Measurements from ENCODE around the gene RPS6KA1.
"Not testable (repeated sequence)": the region's sequence is repeated elsewhere in the genome, so short reads cannot be mapped to it uniquely, and the experiment has no call there.

RPS6KA1 gene

GRCh38 chr1:26529655-26530409, at the start of gene RPS6KA1:
TSS of gene RPS6KA1 (plus strand) at chr1:26529761. CDS start at chr1:26529921, 160 bp downstream.
- no peak for DNase-seq (ENCODE audit: low read depth)

- no peak for DNase-seq (ENCODE audit: low read depth)
Observed at GRCh38 chr1:26482921-26483320, 46.6 kb upstream of the RPS6KA1 start.

- no peak for DNase-seq (ENCODE audit: low read depth)
Observed at GRCh38 chr1:26483980-26484379, 45.6 kb upstream of the RPS6KA1 start.

- DNase-seq (ENCODE audit: low read depth) = no peak
Observed at GRCh38 chr1:26490155-26490554, 39.4 kb upstream of the RPS6KA1 start.

- no peak for DNase-seq (ENCODE audit: low read depth)
Observed at GRCh38 chr1:26493267-26493666, 36.3 kb upstream of the RPS6KA1 start.

- DNase-seq (ENCODE audit: low read depth) = no peak
Observed at GRCh38 chr1:26493938-26494337, 35.6 kb upstream of the RPS6KA1 start.

GRCh38 chr1:26496861-26497260, 32.7 kb upstream of the RPS6KA1 start:
- DNase-seq (ENCODE audit: low read depth) = no peak

GRCh38 chr1:26498894-26499293, 30.7 kb upstream of the RPS6KA1 start:
- DNase-seq (ENCODE audit: low read depth) = no peak

GRCh38 chr1:26500488-26501175, 28.9 kb upstream of the RPS6KA1 start:
- no peak for DNase-seq (ENCODE audit: low read depth)

- DNase-seq (ENCODE audit: low read depth) = not testable (repeated sequence)
Observed at GRCh38 chr1:26510711-26511110, 18.9 kb upstream of the RPS6KA1 start.

- DNase-seq (ENCODE audit: low read depth) = not testable (repeated sequence)
Observed at GRCh38 chr1:26515836-26516235, 13.7 kb upstream of the RPS6KA1 start.

GRCh38 chr1:26516987-26517765, 12.4 kb upstream of the RPS6KA1 start:
- DNase-seq (ENCODE audit: low read depth) = no peak

- no peak for DNase-seq (ENCODE audit: low read depth)
Observed at GRCh38 chr1:26517766-26518049, 11.9 kb upstream of the RPS6KA1 start.

GRCh38 chr1:26518355-26518754, 11.2 kb upstream of the RPS6KA1 start:
- no peak for DNase-seq (ENCODE audit: low read depth)

GRCh38 chr1:26520339-26520738, 9.2 kb upstream of the RPS6KA1 start:
- no peak for DNase-seq (ENCODE audit: low read depth)

- no peak for DNase-seq (ENCODE audit: low read depth)
Observed at GRCh38 chr1:26521669-26522030, 7.9 kb upstream of the RPS6KA1 start.

- no peak for DNase-seq (ENCODE audit: low read depth)
Observed at GRCh38 chr1:26522073-26522472, 7.5 kb upstream of the RPS6KA1 start.

- no peak for DNase-seq (ENCODE audit: low read depth)
Observed at GRCh38 chr1:26524181-26524580, 5.4 kb upstream of the RPS6KA1 start.

GRCh38 chr1:26526287-26526686, 3.3 kb upstream of the RPS6KA1 start:
- DNase-seq (ENCODE audit: low read depth) = no peak

- DNase-seq (ENCODE audit: low read depth) = no peak
Observed at GRCh38 chr1:26529405-26529654, 231 bp upstream of the RPS6KA1 start.

- no peak for DNase-seq (ENCODE audit: low read depth)
Observed at GRCh38 chr1:26530410-26530894, 891 bp downstream of the RPS6KA1 start.

- DNase-seq (ENCODE audit: low read depth) = no peak
Observed at GRCh38 chr1:26530895-26531598, 1.5 kb downstream of the RPS6KA1 start.

Data from non-pigmented ciliary epithelial cell (primary cell).